ENCODE results near the gene HIRIP3. TPM values are rescaled to one million over a fixed set of nuclear protein-coding genes. Genes with fewer than 3 reads are reported as not detected.
"Not testable (repeated sequence)": the region's sequence is repeated elsewhere in the genome, so short reads cannot be mapped to it uniquely, and the experiment has no call there.

Gene HIRIP3
- 18.4 and 26.8 TPM in 2 replicates for total RNA-seq (2014; rRNA removed)
- Bru-seq, nascent RNA = percentile 77 among the genes with signal in this experiment
- percentile 71 among the genes with signal in this experiment for BruChase-seq, experiment 1, labeled RNA remaining after a 6-hour chase
- BruChase-seq, experiment 2, labeled RNA remaining after a 2-hour chase = percentile 57 among the genes with signal in this experiment
- long read RNA-seq, transcript HIRIP3-201 (7 exons, 3,388 nt) = major isoform, 20 of 33 reads
- long read RNA-seq, transcript HIRIP3-204 (6 exons, 988 nt) = minor isoform, 5 of 33 reads
- long read RNA-seq, partial matches to known transcripts = 3 of 33 reads
- long read RNA-seq, other reads (novel, unspliced or antisense) = 5 of 33 reads

- no peak for TF ChIP-seq EZH2phosphoT487 (IDR thresholded peaks at IDR 0.05; ENCODE audit: borderline replicate concordance, low read length)
- no peak for TF ChIP-seq CTCF (conservative IDR thresholded peaks at IDR 0.05; ENCODE audit: low read depth, low read length)
- TF ChIP-seq EZH2 (IDR thresholded peaks at IDR 0.05; ENCODE audit: low read length, unreplicated experiment) = no peak
- BruUV-seq (replicated peaks) = TSS peak; percentile 71
- CTCF ChIA-PET = no interaction called here
Observed at GRCh38 chr16:29995324-29995910, at the start of gene HIRIP3. Gene HIRIP3, minus strand, starts transcription at chr16:29995617. Its CDS starts 12 bp downstream, at chr16:29995605.

GRCh38 chr16:30041841-30042240 is 46.4 kb upstream of the HIRIP3 start:
- ChIA-PET CTCF (no interaction called here), POLR2A (ENCODE audit: unreplicated experiment) (no interaction called here)
- no TSS peak for BruUV-seq (replicated peaks)
- intact Hi-C loops (cut with micrococcal nuclease) = no loop called here
- Histone ChIP-seq H3K9me3 (ENCODE audit: low read length) (no peaks in the 10 kb centered on the region), H3K4me3 (ENCODE audit: low read length) (no peak overlapping the region), H3K9ac (ENCODE audit: low read length) (no peak overlapping the region), H3K27me3 (ENCODE audit: low read length) (no peaks in the 10 kb centered on the region), H3K4me1 (ENCODE audit: insufficient read depth, low read length) (no peaks in the 10 kb centered on the region), H4K20me1 (ENCODE audit: low read length) (no peaks in the 10 kb centered on the region), H3K79me2 (ENCODE audit: low read length) (no peaks in the 10 kb centered on the region), H3K27ac (ENCODE audit: low read length) (no peak overlapping the region), H2AFZ (ENCODE audit: low read length) (0 out of 2 replicates have a peak overlapping the region, but pooled peaks have one; percentile 48), H3K9me2 (replicated peaks; ENCODE audit: low read length) (no peaks in the 10 kb centered on the region), H3K36me3 (ENCODE audit: low read depth, low read length) (no peaks in the 10 kb centered on the region), H3F3A (ENCODE audit: low read length, unreplicated experiment) (no peaks in the 10 kb centered on the region), H3K4me2 (ENCODE audit: low read length) (0 out of 2 replicates have a peak overlapping the region, but pooled peaks have one; percentile 28)
- ATAC-seq = no peak
- TF ChIP-seq EZH2 (IDR thresholded peaks at IDR 0.05; ENCODE audit: low read length, unreplicated experiment) (no peak), CTCF (conservative IDR thresholded peaks at IDR 0.05; ENCODE audit: low read depth, low read length) (peak; percentile 52)
- peak; percentile 67 for DNase-seq

More at GRCh38 chr16:29995324-29995910, at the start of gene HIRIP3:
- H3K27ac ChIP-seq (ENCODE audit: low read length) = peak within 1 kb of the TSS; percentile 92
- ATAC-seq = peak; percentile 42
- H3K4me1 ChIP-seq (ENCODE audit: insufficient read depth, low read length) = peaks cover 24% of the 10 kb centered on the region
- peak within 1 kb of the TSS; percentile 91 for H3K4me3 ChIP-seq (ENCODE audit: low read length)
- H3K9ac ChIP-seq (ENCODE audit: low read length) = peak within 1 kb of the TSS; percentile 100
- POLR2A ChIA-PET (ENCODE audit: unreplicated experiment) = no interaction called here
- peak; percentile 77 for DNase-seq
- peak within 1 kb of the TSS; percentile 100 for H3K4me2 ChIP-seq (ENCODE audit: low read length)
- H3K79me2 ChIP-seq (ENCODE audit: low read length) = peaks cover 12% of the 10 kb centered on the region
- peaks cover 8% of the 10 kb centered on the region; the same call in 1 of the 2 replicates for H3K36me3 ChIP-seq (ENCODE audit: low read depth, low read length)
- H4K20me1 ChIP-seq (ENCODE audit: low read length) = no peaks in the 10 kb centered on the region
- peak within 1 kb of the TSS; percentile 100 for H2AFZ ChIP-seq (ENCODE audit: low read length)
- H3K9me3 ChIP-seq (ENCODE audit: low read length) = no peaks in the 10 kb centered on the region
- H3K9me2 ChIP-seq (replicated peaks; ENCODE audit: low read length) = no peaks in the 10 kb centered on the region
- H3K27me3 ChIP-seq (ENCODE audit: low read length) = no peaks in the 10 kb centered on the region
- H3F3A ChIP-seq (ENCODE audit: low read length, unreplicated experiment) = no peaks in the 10 kb centered on the region
- intact Hi-C loops (cut with micrococcal nuclease) = no loop called here

- POLR2A ChIA-PET (ENCODE audit: unreplicated experiment); intact Hi-C loops (cut with micrococcal nuclease): not testable (repeated sequence)
Observed at GRCh38 chr16:30040690-30041089, 45.3 kb upstream of the HIRIP3 start.

More at GRCh38 chr16:30040690-30041089, 45.3 kb upstream of the HIRIP3 start:
- H3K9me2 ChIP-seq (replicated peaks; ENCODE audit: low read length); H3F3A ChIP-seq (ENCODE audit: low read length, unreplicated experiment); ATAC-seq; H3K9me3 ChIP-seq (ENCODE audit: low read length); H3K36me3 ChIP-seq (ENCODE audit: low read depth, low read length); BruUV-seq (replicated peaks); H3K9ac ChIP-seq (ENCODE audit: low read length); H3K4me2 ChIP-seq (ENCODE audit: low read length); H3K27ac ChIP-seq (ENCODE audit: low read length); H3K27me3 ChIP-seq (ENCODE audit: low read length); DNase-seq; CTCF ChIA-PET; H2AFZ ChIP-seq (ENCODE audit: low read length); H3K4me3 ChIP-seq (ENCODE audit: low read length); H3K79me2 ChIP-seq (ENCODE audit: low read length); H4K20me1 ChIP-seq (ENCODE audit: low read length); H3K4me1 ChIP-seq (ENCODE audit: insufficient read depth, low read length): not testable (repeated sequence)
